SH-SY5Y (cell line): ENCODE results near the gene SOX6.

ENCODE experiments used
- GATA2 ChIP-seq: IDR thresholded peaks from 2 replicates; pipeline ENCODE4 v1.6.1; 2011; ENCODE audit warnings: mild to moderate bottlenecking, low read depth, low read length
- GATA3 ChIP-seq: IDR thresholded peaks from 2 replicates; pipeline ENCODE4 v1.6.1; 2011; ENCODE audit warnings: low read depth, mild to moderate bottlenecking, low read length, moderate library complexity

DNA sequence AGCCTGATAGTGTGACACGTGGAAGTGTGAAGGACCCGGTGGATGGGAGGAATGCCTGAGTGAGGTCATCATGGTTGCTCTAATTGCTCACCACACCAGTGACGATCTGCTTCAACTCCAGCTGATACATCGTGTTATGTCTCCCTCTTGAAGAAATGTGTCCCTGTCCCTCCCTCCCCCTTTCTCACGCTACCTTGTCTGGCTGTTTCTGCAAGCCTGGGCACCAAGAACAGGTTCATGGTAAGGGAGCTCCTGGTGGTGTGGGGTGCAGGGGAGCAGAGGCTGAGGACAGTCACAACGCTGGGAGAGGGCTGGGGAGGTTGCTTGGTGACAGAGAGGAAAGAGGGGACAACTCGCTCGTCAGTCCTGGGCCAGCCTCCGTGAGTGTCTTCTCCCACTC lies 413.4 kb downstream of the SOX6 start:
- no peak for TF ChIP-seq GATA2
- no peak for TF ChIP-seq GATA3
